Panc1 (cell line): ENCODE results near the gene SIGLEC9.

Experiments
- POLR2AphosphoS5 ChIP-seq: IDR thresholded peaks from 2 replicates; pipeline ENCODE4 v1.6.1; 2012; ENCODE audit warnings: mild to moderate bottlenecking, low read depth, low read length, moderate library complexity
- TF ChIP-seq, protein P1 (sequence below): fragments of 450-650 bp; IDR thresholded peaks from 2 replicates; pipeline ENCODE4 v1.5.1; 2017; ENCODE audit warnings: mild to moderate bottlenecking

DNA sequence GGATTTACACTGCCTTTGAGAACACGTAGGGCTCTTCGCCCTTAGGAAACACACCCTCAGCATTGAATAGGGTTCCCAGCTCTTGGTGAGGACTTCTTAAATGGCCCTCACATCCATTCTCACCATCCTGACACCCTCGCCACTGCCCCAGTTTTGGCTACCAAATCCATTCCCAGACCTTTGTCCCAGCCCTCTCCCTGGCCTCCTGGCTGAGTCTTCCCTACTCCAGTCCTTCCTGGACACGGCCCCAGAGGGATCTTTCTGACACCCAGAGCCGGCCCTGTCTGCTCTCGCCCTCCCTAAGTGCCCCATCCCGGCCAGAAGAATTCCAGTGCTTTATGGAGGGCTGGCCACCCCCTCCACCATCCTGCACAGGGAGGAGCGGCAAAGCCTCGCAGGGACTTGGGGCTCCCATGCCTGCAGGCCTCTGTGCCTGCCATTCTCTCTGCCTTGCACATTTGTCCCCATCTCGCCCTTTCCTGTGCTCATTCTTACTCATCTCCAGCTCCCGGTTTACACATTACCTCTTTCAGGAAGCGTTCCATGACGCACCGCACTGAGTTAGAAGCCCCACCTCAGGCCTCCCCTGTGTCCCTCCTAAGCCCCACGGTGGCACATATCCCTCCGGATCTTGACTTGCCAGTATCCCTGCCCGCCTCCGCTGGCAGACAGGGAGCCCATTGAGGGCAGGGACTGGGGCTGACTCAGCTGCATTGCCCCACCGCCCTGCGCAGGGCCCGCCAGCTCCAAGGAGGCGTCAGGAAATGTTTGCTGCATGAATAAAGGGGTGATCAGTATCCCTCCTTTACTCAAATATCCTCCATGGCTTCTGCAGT lies 31.0 kb upstream of the SIGLEC9 start:
- TF ChIP-seq, protein P1, sequence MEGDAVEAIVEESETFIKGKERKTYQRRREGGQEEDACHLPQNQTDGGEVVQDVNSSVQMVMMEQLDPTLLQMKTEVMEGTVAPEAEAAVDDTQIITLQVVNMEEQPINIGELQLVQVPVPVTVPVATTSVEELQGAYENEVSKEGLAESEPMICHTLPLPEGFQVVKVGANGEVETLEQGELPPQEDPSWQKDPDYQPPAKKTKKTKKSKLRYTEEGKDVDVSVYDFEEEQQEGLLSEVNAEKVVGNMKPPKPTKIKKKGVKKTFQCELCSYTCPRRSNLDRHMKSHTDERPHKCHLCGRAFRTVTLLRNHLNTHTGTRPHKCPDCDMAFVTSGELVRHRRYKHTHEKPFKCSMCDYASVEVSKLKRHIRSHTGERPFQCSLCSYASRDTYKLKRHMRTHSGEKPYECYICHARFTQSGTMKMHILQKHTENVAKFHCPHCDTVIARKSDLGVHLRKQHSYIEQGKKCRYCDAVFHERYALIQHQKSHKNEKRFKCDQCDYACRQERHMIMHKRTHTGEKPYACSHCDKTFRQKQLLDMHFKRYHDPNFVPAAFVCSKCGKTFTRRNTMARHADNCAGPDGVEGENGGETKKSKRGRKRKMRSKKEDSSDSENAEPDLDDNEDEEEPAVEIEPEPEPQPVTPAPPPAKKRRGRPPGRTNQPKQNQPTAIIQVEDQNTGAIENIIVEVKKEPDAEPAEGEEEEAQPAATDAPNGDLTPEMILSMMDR: no peak
- no peak for TF ChIP-seq POLR2AphosphoS5
